GM11168 (cell line): ENCODE results near the gene TRIM8.

Experiments used
- in situ Hi-C: fragments of 300-500 bp; cut with MboI; formaldehyde crosslinking; loops from one replicate; pipeline ENCODE4 v1.12.0; 2022; ENCODE audit warnings: low sequenced_read_pairs; ENCODE audit not compliant: unreplicated experiment

The TRIM8 gene

DNA sequence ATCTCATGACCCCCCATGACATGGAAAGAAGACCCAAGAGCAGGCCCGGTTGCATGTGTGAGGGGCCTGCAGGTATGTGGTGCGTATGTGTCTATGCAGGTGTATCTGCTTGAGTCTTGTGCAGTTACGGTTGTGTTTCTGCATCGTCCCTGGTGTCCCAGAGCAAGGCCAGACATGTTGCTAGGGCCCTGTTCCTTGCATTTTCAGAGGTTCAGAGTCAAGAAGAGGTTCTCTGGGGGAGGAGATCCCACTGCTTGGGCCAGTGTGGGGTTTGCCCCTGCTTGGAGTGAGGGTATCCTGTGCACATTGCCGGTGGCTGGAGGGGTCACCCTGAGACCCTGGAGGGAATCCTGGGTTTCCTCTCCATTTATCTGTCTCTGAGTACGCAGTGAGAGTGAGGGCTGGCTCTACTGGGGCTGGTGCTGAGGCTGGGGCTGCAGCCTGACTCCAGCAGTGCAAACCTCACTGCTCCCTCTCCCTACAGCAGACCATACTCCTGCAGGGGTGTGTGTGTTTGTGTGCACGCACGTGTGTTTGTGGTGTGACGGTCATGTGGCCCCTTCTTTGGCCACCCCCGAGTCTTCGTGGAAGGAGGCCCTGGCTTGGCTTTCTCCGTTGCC is 4.1 kb downstream of the TRIM8 start:
- in situ Hi-C loops, result no loop called here

GRCh38 chr10:102648889-102649796 is 4.9 kb downstream of the TRIM8 start:
- in situ Hi-C loops, result no loop called here

- in situ Hi-C loops, result no loop called here
Measured at GRCh38 chr10:102649797-102650654, 5.7 kb downstream of the TRIM8 start.

DNA sequence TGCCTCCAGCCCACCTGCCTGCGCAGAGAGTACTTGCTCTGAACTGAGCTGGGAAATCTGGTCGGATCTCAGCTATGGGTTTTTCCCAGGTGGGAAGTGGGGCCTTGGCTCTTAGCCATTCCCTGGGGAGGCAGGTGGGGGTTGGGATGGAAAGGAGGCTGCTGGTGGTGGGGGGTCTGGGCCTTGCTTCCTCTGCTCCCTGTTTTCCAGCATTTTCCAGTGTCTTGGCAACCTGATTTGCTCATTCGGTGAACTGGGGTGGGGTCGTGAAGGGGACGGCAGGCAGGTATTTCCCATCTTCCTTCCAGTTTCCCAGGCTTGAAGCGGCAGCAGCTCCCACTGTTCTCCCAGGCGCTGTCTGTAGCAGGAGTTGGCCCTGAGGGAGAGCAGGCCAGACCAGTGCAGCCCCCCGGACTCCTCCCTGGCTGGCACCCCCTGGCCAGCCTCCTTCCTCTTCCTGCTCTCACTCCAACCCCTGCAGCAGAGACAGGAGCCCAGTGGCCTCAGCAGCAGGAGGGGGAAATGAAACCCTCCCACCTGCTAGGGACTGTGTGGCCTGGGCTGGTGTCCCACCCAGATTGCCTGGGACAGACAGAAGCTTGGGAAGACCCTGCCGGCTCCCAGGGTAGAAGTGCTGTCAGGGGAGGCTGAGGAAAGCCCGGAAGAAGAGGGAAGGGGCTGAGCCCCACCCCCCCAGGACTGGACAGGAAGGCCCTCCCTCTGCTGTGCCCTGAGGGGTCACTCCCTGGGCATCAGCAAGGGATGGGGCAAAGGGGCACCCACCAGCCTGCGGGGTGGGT is 6.6 kb downstream of the TRIM8 start:
- in situ Hi-C loops, result no loop called here

- in situ Hi-C loops, result no loop called here
Measured at GRCh38 chr10:102651455-102652169, 7.3 kb downstream of the TRIM8 start.

DNA sequence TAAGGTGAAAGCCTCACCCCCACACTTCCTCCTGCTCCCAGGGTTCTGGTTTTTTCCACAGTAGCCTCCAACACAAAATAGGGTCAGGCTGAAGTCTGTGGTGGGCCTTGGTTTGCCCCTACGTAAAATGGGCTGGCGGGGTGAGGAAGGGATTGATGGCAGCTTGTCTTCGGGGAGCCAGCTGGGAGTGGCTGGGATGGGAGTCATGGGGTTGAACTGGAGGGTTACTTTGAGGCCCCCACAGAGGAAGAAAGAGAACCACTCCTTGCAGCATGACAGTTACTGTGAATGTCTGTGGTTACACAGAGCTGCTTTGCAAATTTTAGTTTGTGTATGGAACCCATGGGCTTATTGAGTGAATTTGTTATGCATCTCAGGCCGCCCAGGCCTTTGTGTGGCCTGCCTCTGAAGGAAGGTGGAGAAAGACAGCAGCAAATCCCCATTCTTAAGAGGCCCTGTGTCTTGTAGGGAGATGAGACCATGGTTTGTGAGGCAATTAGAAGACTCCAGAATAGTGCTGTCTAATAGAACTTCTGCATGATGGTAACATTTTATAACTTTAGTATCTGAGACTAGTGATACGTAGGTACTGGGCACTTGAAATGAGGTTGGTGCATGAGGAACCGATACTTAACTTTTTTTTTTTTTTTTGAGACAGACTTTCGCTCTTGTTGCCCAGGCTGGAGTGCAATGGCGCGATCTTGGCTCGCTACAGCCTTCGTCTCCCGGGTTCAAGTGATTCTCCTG is 8.1 kb downstream of the TRIM8 start:
- in situ Hi-C loops, result no loop called here

- in situ Hi-C loops, result no loop called here
Measured at GRCh38 chr10:102653060-102653459, 8.8 kb downstream of the TRIM8 start.

DNA sequence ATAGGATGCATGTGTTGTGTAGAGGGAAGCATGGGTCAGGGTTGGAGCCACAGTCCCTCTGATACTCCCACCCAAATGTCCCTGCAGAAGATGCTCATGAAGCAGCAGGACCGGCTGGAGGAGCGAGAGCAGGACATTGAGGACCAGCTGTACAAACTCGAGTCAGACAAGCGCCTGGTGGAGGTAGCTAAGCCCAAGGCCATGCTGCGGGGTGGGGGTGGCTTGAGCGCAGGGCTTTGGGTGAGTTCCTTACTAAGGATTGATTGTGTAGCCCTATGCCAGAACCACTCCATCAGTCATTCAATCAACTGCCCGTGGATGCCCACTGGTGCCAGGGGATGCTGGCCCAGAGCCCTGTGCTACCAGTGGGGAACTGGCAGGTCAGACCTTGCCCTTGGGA is 10.3 kb downstream of the TRIM8 start:
- in situ Hi-C loops, result no loop called here

- in situ Hi-C loops, result no loop called here
Measured at GRCh38 chr10:102654969-102655368, 10.7 kb downstream of the TRIM8 start.

GRCh38 chr10:102656026-102656425 is 11.7 kb downstream of the TRIM8 start:
- in situ Hi-C loops, result no loop called here

DNA sequence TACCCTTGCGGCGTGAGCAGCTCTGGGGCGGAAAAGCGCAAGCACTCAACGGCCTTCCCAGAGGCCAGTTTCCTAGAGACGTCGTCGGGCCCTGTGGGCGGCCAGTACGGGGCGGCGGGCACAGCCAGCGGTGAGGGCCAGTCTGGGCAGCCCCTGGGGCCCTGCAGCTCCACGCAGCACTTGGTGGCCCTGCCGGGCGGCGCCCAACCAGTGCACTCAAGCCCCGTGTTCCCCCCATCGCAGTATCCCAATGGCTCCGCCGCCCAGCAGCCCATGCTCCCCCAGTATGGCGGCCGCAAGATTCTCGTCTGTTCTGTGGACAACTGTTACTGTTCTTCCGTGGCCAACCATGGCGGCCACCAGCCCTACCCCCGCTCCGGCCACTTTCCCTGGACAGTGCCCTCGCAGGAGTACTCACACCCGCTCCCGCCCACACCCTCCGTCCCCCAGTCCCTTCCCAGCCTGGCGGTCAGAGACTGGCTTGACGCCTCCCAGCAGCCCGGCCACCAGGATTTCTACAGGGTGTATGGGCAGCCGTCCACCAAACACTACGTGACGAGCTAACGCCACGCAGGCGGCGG is 12.6 kb downstream of the TRIM8 start:
- in situ Hi-C loops, result no loop called here

GRCh38 chr10:102657451-102657850 is 13.2 kb downstream of the TRIM8 start:
- in situ Hi-C loops, result no loop called here

- in situ Hi-C loops, result no loop called here
Measured at GRCh38 chr10:102657984-102658724, 13.9 kb downstream of the TRIM8 start.

DNA sequence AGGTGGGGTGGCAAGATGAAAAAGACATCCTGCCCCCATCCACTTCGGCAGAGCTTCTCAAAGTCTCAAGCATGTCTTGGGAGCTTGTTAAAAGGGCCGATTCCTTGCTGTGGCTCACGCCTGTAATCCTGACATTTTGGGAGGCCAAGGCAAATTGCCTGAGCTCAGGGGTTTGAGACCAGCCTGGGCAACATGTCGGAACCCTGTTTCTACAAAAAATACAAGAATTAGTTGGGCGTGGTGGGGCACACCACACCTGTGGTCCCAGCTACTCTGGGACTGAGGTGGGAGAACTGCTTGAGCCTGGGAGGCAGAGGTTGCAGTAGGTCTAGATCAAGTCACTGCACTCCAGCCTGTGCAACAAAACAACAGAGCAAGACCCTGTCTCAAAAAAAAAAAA is 14.5 kb downstream of the TRIM8 start:
- in situ Hi-C loops, result no loop called here

- in situ Hi-C loops, result no loop called here
Measured at GRCh38 chr10:102660888-102661657, 16.8 kb downstream of the TRIM8 start.

DNA sequence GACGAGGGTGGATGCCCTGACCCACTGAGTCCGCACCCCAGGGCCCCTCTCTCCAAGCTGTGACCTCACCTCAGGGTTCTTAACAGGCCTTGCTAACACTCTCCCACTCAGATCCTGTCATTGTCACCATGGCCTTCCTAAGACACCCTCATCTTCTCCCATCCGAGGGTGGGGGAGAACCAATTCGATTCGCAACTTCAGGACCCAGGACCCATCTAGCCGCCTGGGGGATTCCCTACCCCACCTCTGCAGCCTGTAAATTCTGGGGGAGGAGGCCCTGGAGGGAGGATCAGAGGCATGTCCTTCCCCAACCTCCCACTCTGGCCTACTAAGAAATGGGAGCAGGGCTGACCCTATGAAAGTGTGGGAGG is 17.4 kb downstream of the TRIM8 start:
- in situ Hi-C loops, result no loop called here

- in situ Hi-C loops, result no loop called here
Measured at GRCh38 chr10:102665904-102666509, 21.7 kb downstream of the TRIM8 start.
